HG03571 (cell line): ENCODE data around the gene CNIH1.
A peak's percentile ranks its signal among the peaks of the same experiment; 100 is the strongest.
"Not testable (repeated sequence)": the region's sequence is repeated elsewhere in the genome, so short reads cannot be mapped to it uniquely, and the experiment has no call there.

Experiments used
- ATAC-seq: cut with Tn5 transposase; IDR thresholded peaks from one replicate; pipeline ENCODE4 v1.9.1; 2021; ENCODE audit not compliant: unreplicated experiment

Gene CNIH1

DNA sequence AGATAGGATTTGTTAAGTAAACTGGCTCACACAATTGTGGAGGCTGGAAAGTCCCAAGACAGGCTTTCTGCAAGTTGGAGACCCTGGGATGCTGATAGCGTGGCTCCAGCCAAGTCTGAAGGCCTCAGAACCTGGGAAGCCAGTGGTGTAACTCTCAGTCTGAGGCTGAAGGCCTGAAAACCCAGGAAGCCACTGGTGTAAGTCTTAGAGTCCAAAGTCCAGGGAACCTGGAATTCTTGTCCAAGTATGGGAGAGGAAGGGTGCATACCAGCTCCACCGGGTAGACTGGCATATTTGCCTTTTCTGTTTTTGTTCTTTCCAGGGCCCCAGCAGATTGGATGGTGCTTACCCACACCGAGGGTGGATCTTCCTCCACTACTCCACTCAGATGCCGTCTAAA lies 29.5 kb upstream of the CNIH1 start:
- ATAC-seq: no peak

DNA sequence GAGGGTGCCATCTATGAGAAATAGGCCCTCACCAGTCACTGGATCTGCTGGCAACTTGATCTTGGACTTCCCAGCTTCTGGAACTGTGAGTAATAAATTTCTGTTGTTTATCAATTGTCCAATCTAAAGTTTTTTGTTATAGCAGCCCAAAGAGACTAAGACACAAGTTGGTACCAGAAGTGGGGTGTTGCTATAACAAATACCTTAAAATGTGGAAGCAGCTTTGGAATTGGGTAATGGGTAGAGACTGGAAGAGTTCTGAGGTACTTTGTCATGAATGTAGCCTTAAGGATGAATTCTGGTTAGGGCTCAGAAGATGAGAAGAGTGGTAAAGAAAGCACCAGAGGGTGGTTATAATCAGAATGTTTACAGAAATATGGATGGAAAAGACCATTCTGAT lies 26.1 kb upstream of the CNIH1 start:
- ATAC-seq: no peak

DNA sequence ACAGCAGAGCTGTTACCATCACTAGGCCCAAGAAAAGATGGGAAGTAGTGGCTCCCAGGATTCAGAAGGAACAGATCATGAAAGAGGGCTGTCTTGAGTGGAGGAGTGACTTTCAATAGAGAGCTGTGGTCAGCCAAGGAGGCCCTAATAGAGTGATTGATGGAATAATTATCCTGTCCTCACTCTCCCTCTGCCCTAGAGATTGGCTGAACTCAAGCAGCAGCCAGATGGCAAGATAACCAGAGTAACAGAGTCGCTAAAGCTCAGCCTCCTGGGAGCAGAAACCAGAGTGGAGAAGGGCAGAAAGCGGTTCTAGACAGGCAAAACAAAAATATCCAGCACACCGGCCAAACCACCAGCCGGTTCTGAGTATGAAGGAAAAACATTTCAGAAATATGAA lies 24.5 kb upstream of the CNIH1 start:
- ATAC-seq: no peak

DNA sequence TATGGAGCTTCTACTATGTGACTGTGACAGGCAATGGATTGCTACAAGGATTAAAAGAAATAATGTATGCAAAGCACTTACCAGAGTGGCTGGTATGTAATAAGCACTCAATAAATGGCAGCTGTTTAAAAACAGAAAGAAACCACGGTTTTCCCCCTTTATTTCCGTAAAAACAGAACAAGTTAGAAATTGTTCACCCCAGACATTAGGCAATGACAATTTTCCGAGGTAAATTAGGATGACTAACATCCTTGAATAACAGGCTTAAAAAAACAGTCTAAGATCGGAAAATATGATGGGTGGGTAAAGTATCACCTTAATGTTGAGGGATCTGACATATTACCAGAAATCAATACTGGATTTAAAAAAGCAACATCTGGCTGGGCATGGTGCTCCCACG lies 20.9 kb upstream of the CNIH1 start:
- no peak for ATAC-seq

DNA sequence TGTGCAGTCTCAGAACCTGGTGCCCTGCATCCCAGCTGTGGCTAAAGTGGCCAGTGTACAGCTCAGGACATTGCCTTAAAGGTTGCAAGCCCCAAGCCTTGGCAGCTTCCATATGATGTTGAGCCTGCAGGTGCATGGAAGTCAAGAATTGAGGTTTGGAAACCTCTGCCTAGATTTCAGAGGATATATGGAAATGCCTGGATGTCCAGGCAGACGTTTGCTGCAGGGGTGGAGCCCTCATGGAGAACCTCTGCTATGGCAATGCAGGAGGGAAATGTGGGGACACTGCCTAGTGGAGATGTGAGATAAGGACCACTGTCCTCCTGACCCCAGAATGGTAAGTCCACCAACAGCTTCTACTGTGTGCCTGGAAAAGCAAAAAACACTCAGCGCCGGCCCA lies 17.9 kb upstream of the CNIH1 start:
- ATAC-seq: no peak

DNA sequence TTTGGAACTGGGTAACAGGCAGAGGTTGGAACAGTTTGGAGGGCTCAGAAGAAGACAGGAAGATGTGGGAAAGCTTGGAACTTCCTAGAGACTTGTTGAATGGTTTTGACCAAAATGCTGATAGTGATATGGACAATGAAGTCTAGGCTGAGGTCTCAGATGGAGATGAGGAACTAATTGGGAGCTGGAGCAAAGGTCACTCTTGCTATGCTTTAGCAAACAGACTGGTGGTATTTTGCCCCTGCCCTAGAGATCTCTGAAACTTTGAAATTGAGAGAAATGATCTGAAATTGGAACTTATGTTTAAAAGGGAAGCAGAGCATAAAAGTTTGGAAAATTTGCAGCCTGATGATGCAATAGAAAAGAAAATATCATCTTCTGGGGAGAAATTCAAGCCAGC lies 17.4 kb upstream of the CNIH1 start:
- ATAC-seq: not testable (repeated sequence)

DNA sequence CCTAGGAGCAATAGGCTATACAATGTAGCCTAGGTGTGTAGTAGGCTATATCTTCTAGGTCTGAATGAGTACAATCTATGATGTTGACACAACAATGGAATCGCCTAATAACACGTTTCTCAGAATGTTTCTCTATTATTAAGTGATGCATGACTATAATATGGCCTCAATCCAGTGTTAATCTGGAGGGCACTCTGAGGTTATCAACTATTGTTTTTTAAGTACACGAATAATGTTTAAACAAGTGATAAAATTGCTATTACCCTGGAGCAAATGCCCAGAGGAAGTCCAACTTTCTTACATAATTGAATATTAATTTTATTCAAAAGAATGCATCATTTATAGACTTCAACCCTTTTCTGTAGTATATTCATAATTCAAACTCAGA lies 16.4 kb upstream of the CNIH1 start:
- no peak for ATAC-seq

DNA sequence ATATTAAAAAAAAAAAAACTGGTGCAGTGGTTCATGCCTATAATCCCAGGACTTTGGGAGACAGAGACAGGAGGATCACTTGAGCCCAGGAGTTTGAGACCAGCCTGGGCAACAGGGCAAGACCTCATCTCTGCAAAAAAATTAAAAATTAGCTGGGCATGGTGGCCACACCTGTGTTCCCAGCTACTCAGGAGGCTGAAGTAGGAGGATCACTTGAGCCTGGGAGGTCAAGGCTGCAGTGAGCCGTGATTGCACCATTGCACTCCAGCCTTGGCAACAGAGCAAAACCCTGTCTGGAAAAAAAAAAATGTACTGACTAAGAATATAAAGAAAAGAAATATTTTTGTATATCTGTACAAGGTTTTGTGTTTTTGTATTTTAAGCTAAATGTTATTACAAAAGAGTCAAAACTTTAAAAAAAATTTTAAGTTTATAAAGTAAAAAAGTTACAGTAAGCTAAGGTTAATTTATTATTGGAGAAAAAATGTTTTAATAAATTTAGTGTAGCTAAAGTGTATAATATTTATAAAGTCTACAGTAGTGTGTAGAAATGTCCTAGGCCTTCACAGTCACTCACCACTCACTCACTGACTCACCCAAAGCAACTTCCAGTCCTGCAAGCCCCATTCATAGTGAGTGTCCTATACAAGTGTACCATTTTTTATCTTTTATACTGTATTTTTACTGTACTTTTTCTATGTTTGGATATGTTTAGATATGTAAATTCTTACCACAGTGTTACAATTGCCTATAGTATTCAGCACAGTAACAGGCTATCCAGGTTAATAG lies 15.8 kb upstream of the CNIH1 start:
- ATAC-seq: not testable (repeated sequence)

DNA sequence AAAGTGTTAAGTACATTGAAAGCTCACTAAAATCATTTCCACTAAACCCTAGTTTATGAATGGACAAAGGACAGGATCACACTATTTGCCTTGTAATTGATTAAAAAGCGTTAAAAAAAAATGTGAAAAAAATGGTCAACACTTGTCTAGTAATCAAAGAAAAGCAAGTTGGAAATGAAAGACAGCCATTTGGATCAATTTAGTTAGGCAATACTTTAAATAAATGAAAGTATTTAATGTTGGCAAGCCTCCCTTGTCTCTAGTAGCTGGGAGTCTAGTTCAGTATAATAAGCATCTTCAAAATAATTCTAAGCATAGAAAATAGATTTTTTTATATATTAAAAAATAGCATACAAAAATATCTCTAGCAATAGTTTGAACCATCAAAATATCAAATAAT lies 14.2 kb upstream of the CNIH1 start:
- ATAC-seq: no peak

DNA sequence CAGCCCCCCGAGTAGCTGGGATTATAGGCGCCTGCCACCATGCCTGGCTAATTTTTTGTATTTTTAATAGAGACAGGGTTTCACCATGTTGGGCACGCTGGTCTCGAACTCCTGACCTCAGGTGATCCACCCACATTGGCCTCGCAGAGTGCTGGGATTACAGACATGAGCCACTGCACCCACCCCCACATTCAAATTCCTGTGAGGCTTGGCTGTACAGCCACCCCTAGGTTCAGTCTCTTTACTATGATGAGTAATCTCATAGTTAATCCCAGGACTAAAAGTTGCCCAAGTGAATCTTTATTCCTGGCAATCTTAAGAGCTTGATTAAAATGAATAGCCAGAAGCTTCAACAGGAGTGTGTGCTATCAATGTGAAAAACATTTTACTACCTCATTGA lies 12.8 kb upstream of the CNIH1 start:
- not testable (repeated sequence) for ATAC-seq

DNA sequence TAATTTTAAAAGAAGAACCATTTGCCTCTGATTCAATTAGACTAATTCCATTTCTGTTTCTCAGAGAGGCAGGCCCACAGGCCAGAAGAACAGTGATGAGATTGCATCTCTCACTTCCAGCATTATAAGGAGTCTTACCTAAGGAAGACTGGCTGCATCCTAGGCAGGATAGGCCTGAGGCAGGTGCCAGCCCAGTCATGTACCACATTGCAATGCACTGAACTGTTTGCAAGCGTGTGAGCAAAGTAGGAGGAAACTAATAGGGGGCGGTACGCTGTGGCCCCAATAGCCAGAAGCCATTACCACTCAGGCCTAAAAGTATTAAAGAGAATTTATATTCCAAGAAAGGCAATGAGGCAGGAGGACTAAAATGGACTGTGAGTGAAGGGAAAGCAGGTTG lies 12.1 kb upstream of the CNIH1 start:
- ATAC-seq: no peak

DNA sequence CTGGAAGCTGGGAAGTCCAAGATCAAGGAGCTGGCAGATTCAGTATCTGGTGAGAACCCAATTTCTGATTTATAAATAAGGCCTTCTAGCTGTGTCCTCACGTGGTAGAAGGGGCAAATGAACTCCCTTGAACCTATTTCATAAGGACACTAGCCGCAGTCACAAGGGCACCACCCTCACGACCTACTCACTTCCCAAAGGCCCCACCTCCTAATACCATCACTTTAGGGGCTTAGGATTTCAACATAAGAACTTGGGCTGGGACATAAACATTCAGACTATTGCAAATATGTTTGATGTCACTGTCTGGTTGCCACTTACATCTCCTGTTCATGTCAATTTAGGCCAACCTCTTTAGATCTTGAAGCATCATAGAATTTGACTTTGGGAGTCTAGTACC lies 10.8 kb upstream of the CNIH1 start:
- ATAC-seq: no peak

DNA sequence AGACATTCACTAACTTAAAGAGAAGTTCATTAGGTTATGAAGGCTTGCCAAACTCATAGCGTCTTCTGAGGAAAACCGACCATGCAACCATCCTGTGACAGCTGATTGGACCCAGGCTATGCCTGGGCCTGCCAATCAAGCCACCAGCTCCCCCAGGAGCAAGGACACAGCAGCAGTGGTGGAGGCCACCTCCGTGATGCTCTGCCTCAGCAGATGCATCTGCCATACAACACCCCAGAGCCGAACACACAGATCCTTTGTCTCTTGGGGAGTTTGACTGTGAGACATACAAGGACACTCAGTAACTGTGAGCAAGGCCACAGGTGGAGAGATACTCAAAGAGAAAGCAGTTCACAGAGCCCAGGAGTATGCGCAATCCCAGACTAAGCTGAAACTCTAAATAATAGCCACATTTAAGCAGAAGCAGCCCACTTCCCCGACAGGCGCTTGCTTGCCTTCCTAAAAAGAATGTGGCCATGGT lies 10.0 kb upstream of the CNIH1 start:
- no peak for ATAC-seq

DNA sequence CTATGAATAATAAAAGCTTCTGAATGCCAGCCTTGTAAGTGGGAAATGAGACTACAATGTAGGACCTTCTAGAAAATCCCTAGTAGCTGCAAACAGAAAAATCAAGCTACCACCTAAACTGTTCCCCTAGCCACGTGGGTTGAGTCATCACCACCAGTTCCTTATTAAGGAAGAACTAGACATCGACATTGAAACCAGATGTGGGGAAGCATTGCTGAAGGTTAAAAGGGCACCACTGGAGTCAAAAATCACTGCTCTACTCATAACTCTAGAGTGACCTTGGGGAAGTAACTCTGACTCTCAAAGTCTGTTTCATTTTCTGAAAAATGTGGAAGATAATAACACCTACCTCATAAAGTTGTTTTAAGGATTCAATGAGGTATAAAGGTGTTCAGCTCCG lies 9.4 kb upstream of the CNIH1 start:
- ATAC-seq: peak; percentile 62

DNA sequence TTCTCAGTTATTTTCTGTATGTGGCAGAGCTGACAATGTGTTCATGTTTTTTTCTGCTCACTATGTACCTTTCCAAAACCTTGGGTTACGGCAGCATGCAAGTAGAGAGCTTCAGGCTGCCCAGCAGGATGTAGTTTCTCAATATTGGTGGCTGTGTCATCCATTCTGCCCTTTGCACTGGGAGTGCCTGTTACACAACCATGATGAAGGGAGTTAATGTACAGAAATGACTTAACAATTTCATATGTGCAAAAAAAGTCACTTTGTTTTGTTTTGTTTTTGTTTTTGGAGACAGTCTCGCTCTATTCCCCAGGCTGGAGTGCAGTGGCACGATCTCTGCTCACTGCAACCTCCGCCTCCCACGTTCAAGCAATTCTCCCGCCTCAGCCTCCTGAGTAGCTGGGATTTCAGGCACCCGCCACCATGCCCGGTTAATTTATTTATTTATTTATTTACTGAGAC lies 6.1 kb upstream of the CNIH1 start:
- ATAC-seq: no peak

DNA sequence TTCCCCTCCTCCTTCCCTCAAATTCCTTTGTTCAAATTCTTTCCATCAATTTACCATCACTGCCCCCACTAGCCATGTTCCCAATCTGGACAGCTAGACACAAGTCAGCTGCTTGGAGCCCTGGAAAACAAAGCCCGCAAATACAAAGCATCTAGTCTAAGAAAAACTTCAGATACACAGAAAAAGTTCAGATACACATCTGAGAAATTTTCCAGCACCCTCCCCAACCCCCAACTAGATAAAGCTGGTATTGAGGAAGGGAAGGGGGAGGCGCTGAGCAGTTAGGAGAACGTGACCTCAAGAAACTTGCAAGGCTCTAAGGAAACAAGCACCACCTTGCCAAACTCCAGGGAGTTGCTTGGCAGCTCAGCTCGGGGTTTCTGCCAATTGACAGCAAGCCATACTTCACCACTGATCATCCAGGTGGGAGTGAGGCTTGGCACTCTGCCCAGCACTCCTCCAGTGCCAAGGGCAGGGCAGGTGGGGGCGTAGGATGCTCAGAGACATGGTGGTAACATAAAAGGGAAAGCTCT lies 5.1 kb upstream of the CNIH1 start:
- ATAC-seq: no peak

DNA sequence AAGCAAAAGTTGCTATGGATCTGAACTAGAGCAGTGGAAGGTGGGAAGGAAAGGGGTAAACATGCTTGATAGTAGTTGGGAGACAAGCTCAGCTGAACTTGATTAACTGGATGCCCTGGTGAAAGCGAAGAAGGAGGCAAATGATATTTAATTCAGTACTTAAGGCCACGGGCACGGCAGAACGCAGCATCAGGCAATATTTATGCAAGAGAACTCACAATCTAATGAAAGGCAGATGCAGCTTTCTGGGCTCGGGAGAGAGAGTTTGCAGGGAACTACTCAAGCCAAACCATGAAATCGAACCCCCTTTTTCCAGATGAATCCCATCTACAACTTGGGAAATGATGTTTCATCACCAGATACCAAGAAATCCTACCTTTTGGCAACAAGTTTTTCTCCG lies 3.5 kb upstream of the CNIH1 start:
- no peak for ATAC-seq

DNA sequence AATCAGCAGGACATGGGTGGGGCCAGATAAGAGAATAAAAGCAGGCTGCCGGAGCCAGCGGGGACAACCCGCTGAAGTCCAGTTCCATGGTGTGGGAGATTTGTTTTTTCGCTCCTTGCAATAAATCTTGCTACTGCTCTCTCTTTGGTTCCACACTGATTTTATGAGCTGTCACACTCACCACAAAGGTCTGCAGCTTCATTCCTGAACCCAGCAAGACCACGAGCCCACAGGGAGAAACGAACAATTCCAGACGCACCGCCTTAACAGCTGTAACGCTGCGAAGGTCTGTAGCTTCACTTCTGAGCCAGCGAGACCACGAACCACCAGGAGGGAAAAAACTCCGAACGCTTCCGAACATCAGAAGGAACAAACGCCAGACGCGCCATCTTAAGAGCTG lies 2.8 kb upstream of the CNIH1 start:
- ATAC-seq: no peak

DNA sequence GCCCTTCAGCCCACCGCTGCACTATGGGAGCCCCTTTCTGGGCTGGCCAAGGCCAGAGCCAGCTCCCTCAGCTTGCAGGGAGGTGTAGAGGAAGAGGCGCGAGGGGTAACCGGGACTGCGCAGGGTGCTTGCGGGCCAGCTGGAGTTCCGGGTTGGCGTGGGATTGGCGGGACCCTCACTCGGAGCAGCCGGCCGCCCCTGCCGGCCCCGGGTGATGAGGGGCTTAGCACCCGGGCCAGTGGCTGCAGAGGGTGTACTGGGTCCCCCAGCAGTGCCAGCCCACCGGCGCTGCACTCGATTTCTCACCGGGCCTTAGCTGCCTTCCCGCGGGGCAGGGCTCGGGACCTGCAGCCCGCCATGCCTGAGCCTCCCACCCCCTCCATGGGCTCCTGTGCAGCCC lies 1.8 kb upstream of the CNIH1 start:
- ATAC-seq: not testable (repeated sequence)

DNA sequence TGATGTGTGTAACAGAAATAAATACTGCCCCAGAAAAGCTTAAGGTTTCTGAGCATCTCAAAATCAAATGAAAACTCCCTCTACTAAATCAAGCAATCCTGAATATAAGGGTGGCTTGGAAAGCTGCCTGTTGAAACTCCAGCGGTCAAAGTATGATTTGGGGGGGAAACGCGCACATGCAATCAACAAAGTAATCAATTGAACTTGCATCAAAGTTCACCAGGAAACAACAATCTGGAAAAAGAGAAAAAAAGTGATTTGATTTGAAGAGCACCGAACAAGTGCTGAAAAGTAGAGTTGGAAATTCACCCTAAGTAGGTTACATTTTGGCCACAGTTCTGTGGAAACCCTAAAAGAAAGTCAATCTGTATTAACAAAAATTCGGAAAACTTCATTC lies 700 bp downstream of the CNIH1 start:
- ATAC-seq: no peak

DNA sequence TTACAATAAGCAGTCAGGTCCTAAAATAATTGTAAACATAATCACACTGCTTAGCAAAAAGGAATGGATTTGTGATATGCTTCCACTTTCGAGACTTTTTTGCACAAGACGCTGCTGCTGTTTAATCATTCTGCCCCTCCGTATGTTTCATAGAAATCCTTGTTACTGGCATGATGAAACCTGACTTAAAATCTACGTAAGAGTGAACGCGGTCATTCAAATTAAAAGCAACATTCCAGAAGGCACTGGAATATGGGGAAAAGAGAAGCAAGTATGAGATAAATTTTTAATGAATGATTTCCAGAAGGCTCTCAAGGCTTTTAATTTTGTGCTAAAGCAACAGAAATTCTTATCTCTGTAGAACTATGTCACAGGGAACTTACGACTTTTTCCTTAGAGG lies 1.1 kb downstream of the CNIH1 start:
- no peak for ATAC-seq

DNA sequence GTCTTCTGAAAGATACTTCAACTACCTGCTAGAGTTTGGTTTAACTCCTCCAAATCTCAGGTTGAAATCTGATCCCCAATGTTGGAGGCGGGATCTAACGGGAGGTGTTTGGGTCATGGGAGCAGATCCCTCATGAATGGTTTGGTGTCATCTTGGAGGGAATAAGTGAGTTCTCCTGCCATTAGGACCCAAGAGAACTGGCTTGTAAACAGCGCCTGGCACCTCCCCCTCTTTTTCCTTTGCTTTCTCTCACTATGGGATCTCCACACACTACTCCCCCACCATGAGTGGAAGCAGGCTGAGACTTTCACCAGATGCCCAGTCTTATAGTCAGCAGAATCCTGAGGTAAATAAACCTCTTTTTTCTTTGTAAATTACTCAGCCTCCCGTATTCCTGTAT lies 2.5 kb downstream of the CNIH1 start:
- ATAC-seq: no peak

DNA sequence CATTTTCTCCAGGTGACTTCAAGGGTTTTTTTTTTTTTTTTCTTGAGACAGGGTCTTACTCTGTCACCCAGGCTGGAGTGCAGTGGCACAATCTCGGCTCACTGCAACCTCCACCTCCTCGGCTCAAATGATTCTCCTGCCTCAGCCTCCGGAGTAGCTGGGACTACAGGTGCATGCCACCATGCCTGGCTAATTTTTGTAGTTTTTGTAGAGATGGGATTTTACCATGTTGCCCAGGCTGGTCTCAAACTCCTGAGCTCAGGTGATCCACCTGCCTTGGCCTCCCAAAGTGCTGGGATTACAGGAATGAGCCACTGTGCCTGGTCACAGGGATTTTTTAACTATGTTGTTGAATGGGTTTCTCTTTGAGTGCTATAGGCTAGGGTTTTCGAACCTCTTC lies 3.2 kb downstream of the CNIH1 start:
- not testable (repeated sequence) for ATAC-seq
